Activated CD4-positive, alpha-beta T cell treated with anti-CD3 and anti-CD28 coated beads, Interleukin-2, amount 10 ng/mL, durations not matched to agents 7 days and 5 days (primary cell): ENCODE measurements around the gene FRAS1. TPM values are rescaled to one million over a fixed set of nuclear protein-coding genes. Genes with fewer than 3 reads are reported as not detected.

Source experiments
- CTCF ChIA-PET: fragments of 350-600 bp; sonication (Branson Sonifier 250); formaldehyde crosslinking; loops from one replicate; lab custom pipeline; 2021; ENCODE audit warnings: antibody characterized with exemption; lab: Charles Lee
- POLR2A ChIA-PET: fragments of 350-600 bp; sonication (Branson Sonifier 250); formaldehyde crosslinking; loops from one replicate; lab custom pipeline; 2021; ENCODE audit warnings: antibody characterized with exemption; lab: Charles Lee
- DNase-seq: peaks from one replicate; pipeline ENCODE4 v3.0.0-alpha.2; 2020
- H3K27ac Mint-ChIP-seq: one replicate; pipeline ENCODE4 v1.8.0; 2021; ENCODE audit warnings: mild to moderate bottlenecking, moderate library complexity, mixed read lengths
- H3K27me3 Mint-ChIP-seq: one replicate; pipeline ENCODE4 v1.8.0; 2021; ENCODE audit warnings: mixed read lengths
- H3K36me3 Mint-ChIP-seq: one replicate; pipeline ENCODE4 v1.8.0; 2021; ENCODE audit warnings: low read depth, mixed read lengths
- H3K4me1 Mint-ChIP-seq: one replicate; pipeline ENCODE4 v1.8.0; 2021; ENCODE audit warnings: mixed read lengths
- H3K4me3 Mint-ChIP-seq: one replicate; pipeline ENCODE4 v1.8.0; 2021; ENCODE audit warnings: mild to moderate bottlenecking, moderate library complexity, mixed read lengths
- H3K9me3 Mint-ChIP-seq: one replicate; pipeline ENCODE4 v1.8.0; 2021; ENCODE audit warnings: mixed read lengths
- total RNA-seq, 2 experiments: library from RNA; stranded (reverse); gene quantifications; one replicate each; pipeline ENCODE4 v1.2.3, GENCODE V29; 2021

The FRAS1 gene
- total RNA-seq, 2 experiments from 2014 or later: not detected

- no peak for DNase-seq
- Mint-ChIP-seq H3K4me1 (peaks cover 19% of the 10 kb centered on the region), H3K4me3 (no peak overlapping the region), H3K27ac (no peak overlapping the region), H3K36me3 (no peaks in the 10 kb centered on the region), H3K27me3 (peaks cover 72% of the 10 kb centered on the region), H3K9me3 (no peaks in the 10 kb centered on the region)
- ChIA-PET POLR2A (no interaction called here), CTCF (no interaction called here)
Observed at GRCh38 chr4:78061939-78062570, 4.9 kb downstream of the FRAS1 start.

GRCh38 chr4:78065508-78066192, 8.5 kb downstream of the FRAS1 start:
- Mint-ChIP-seq H3K4me1 (no peaks in the 10 kb centered on the region), H3K27ac (no peak overlapping the region), H3K27me3 (peaks cover 54% of the 10 kb centered on the region), H3K9me3 (no peaks in the 10 kb centered on the region), H3K4me3 (no peak overlapping the region), H3K36me3 (no peaks in the 10 kb centered on the region)
- ChIA-PET CTCF (interaction anchor here (0.6 kb wide), 1 partner anchor 218 kb away, joined by 3 read pairs; no protein-coding TSS in a partner anchor), POLR2A (no interaction called here)
- no peak for DNase-seq

GRCh38 chr4:78068481-78068880, 11.4 kb downstream of the FRAS1 start:
- DNase-seq: no peak
- Mint-ChIP-seq H3K27me3 (peaks cover 42% of the 10 kb centered on the region), H3K4me3 (no peak overlapping the region), H3K4me1 (no peaks in the 10 kb centered on the region), H3K9me3 (no peaks in the 10 kb centered on the region), H3K27ac (no peak overlapping the region), H3K36me3 (no peaks in the 10 kb centered on the region)
- POLR2A ChIA-PET: no interaction called here
- CTCF ChIA-PET: no interaction called here

GRCh38 chr4:78069319-78069718, 12.2 kb downstream of the FRAS1 start:
- Mint-ChIP-seq H3K9me3 (no peaks in the 10 kb centered on the region), H3K4me3 (no peak overlapping the region), H3K27me3 (peaks cover 41% of the 10 kb centered on the region), H3K27ac (no peak overlapping the region), H3K4me1 (no peaks in the 10 kb centered on the region), H3K36me3 (no peaks in the 10 kb centered on the region)
- no peak for DNase-seq
- POLR2A ChIA-PET: no interaction called here
- CTCF ChIA-PET: no interaction called here

- no peak for DNase-seq
- CTCF ChIA-PET: no interaction called here
- H3K4me3 Mint-ChIP-seq: no peak overlapping the region
- H3K4me1 Mint-ChIP-seq: no peaks in the 10 kb centered on the region
- POLR2A ChIA-PET: no interaction called here
- H3K36me3 Mint-ChIP-seq: no peaks in the 10 kb centered on the region
- no peaks in the 10 kb centered on the region for H3K9me3 Mint-ChIP-seq
- H3K27ac Mint-ChIP-seq: no peak overlapping the region
- peaks cover 44% of the 10 kb centered on the region for H3K27me3 Mint-ChIP-seq
Observed at GRCh38 chr4:78069859-78070258, 12.7 kb downstream of the FRAS1 start.

- DNase-seq: no peak
- Mint-ChIP-seq H3K27ac (no peak overlapping the region), H3K4me1 (no peaks in the 10 kb centered on the region), H3K36me3 (no peaks in the 10 kb centered on the region), H3K4me3 (no peak overlapping the region), H3K9me3 (no peaks in the 10 kb centered on the region), H3K27me3 (peaks cover 42% of the 10 kb centered on the region)
- CTCF ChIA-PET: no interaction called here
- POLR2A ChIA-PET: no interaction called here
Observed at GRCh38 chr4:78070731-78071282, 13.7 kb downstream of the FRAS1 start.

- no peak for DNase-seq
- Mint-ChIP-seq H3K4me1 (no peaks in the 10 kb centered on the region), H3K9me3 (no peaks in the 10 kb centered on the region), H3K27ac (no peak overlapping the region), H3K4me3 (no peak overlapping the region), H3K27me3 (peaks cover 35% of the 10 kb centered on the region), H3K36me3 (no peaks in the 10 kb centered on the region)
- POLR2A ChIA-PET: no interaction called here
- CTCF ChIA-PET: interaction anchor here (0.7 kb wide), 1 partner anchor 29 kb away, joined by 3 read pairs; no protein-coding TSS in a partner anchor
Observed at GRCh38 chr4:78074759-78075158, 17.6 kb downstream of the FRAS1 start.

GRCh38 chr4:78075986-78076385, 18.9 kb downstream of the FRAS1 start:
- H3K9me3 Mint-ChIP-seq: no peaks in the 10 kb centered on the region
- no peak overlapping the region for H3K27ac Mint-ChIP-seq
- no peak overlapping the region for H3K4me3 Mint-ChIP-seq
- no peaks in the 10 kb centered on the region for H3K4me1 Mint-ChIP-seq
- ChIA-PET POLR2A (no interaction called here), CTCF (no interaction called here)
- no peaks in the 10 kb centered on the region for H3K36me3 Mint-ChIP-seq
- no peak for DNase-seq
- peaks cover 30% of the 10 kb centered on the region for H3K27me3 Mint-ChIP-seq

- Mint-ChIP-seq H3K4me3 (no peak overlapping the region), H3K9me3 (no peaks in the 10 kb centered on the region), H3K36me3 (no peaks in the 10 kb centered on the region), H3K27me3 (peaks cover 25% of the 10 kb centered on the region), H3K4me1 (no peaks in the 10 kb centered on the region), H3K27ac (no peak overlapping the region)
- POLR2A ChIA-PET: no interaction called here
- no peak for DNase-seq
- CTCF ChIA-PET: no interaction called here
Observed at GRCh38 chr4:78078101-78078500, 21.0 kb downstream of the FRAS1 start.

GRCh38 chr4:78079726-78080430, 22.8 kb downstream of the FRAS1 start:
- Mint-ChIP-seq H3K27ac (no peak overlapping the region), H3K36me3 (no peaks in the 10 kb centered on the region), H3K4me3 (no peak overlapping the region), H3K27me3 (peaks cover 19% of the 10 kb centered on the region), H3K9me3 (no peaks in the 10 kb centered on the region), H3K4me1 (no peaks in the 10 kb centered on the region)
- ChIA-PET CTCF (interaction anchor here (1.0 kb wide), 1 partner anchor 20 kb away, joined by 3 read pairs; no protein-coding TSS in a partner anchor), POLR2A (no interaction called here)
- no peak for DNase-seq

GRCh38 chr4:78081541-78081940, 24.4 kb downstream of the FRAS1 start:
- H3K27me3 Mint-ChIP-seq: peaks cover 20% of the 10 kb centered on the region
- POLR2A ChIA-PET: no interaction called here

GRCh38 chr4:78083035-78083434, 25.9 kb downstream of the FRAS1 start:
- H3K4me3 Mint-ChIP-seq: no peak overlapping the region
- DNase-seq: no peak
- H3K36me3 Mint-ChIP-seq: no peaks in the 10 kb centered on the region
- no peak overlapping the region for H3K27ac Mint-ChIP-seq
- no peaks in the 10 kb centered on the region for H3K9me3 Mint-ChIP-seq
- no peaks in the 10 kb centered on the region for H3K4me1 Mint-ChIP-seq
- peaks cover 15% of the 10 kb centered on the region for H3K27me3 Mint-ChIP-seq
- POLR2A ChIA-PET: no interaction called here
- CTCF ChIA-PET: no interaction called here

More at GRCh38 chr4:78081541-78081940, 24.4 kb downstream of the FRAS1 start:
- no peak overlapping the region for H3K27ac Mint-ChIP-seq
- no peak overlapping the region for H3K4me3 Mint-ChIP-seq
- no peaks in the 10 kb centered on the region for H3K36me3 Mint-ChIP-seq
- no peaks in the 10 kb centered on the region for H3K9me3 Mint-ChIP-seq
- no peak for DNase-seq
- CTCF ChIA-PET: interaction anchor here (0.6 kb wide), 1 partner anchor 499 kb away, joined by 3 read pairs; no protein-coding TSS in a partner anchor
- H3K4me1 Mint-ChIP-seq: no peaks in the 10 kb centered on the region

- no peak overlapping the region for H3K27ac Mint-ChIP-seq
- H3K4me1 Mint-ChIP-seq: no peaks in the 10 kb centered on the region
- POLR2A ChIA-PET: no interaction called here
- no peaks in the 10 kb centered on the region for H3K36me3 Mint-ChIP-seq
- H3K9me3 Mint-ChIP-seq: no peaks in the 10 kb centered on the region
- peaks cover 11% of the 10 kb centered on the region for H3K27me3 Mint-ChIP-seq
- CTCF ChIA-PET: no interaction called here
- H3K4me3 Mint-ChIP-seq: no peak overlapping the region
- no peak for DNase-seq
Observed at GRCh38 chr4:78091534-78091933, 34.4 kb downstream of the FRAS1 start.
